Measurements from ENCODE around the gene PLAAT1. TPM values are rescaled to one million over a fixed set of nuclear protein-coding genes. Genes with fewer than 3 reads are reported as not detected.

Gene PLAAT1
- total and polyA plus RNA-seq, 10 of the 15 experiments (the other 5 are each of a cell fraction or from before 2014, with no cell fraction given) = not detected

GRCh38 chr3:193317682-193318300, 76.8 kb downstream of the PLAAT1 start:
- Histone ChIP-seq H3K36me3 (ENCODE audit: control insufficient read depth in 2 of 2, insufficient read depth in 2 of 2, low read length in 1 of 2) (no peaks in the 10 kb centered on the region), H3K27me3 (replicated peaks in 1 of 2; ENCODE audit: control insufficient read depth in 2 of 2, insufficient read depth in 2 of 2, low read length in 1 of 2) (peaks cover 0 to 2% of the 10 kb centered on the region in 2 experiments; a peak in 1 of 4 replicates), H3K79me2 (ENCODE audit: control insufficient read depth, insufficient read depth, low read length) (no peaks in the 10 kb centered on the region), H3K9me3 (replicated peaks; ENCODE audit: control insufficient read depth, insufficient read depth, low read length) (no peaks in the 10 kb centered on the region), H3K4me3 (no peak overlapping the region), H4K20me1 (ENCODE audit: control insufficient read depth, insufficient read depth) (no peaks in the 10 kb centered on the region), H3K9ac (ENCODE audit: control insufficient read depth, insufficient read depth, low read length) (no peak overlapping the region), H3K27ac (ENCODE audit: control insufficient read depth, insufficient read depth) (no peak overlapping the region), H2AFZ (ENCODE audit: control insufficient read depth, low read depth, low read length) (no peak overlapping the region), H3K4me2 (ENCODE audit: control insufficient read depth, insufficient read depth) (no peak overlapping the region), H3K4me1 (ENCODE audit: control insufficient read depth, insufficient read depth, low read length) (no peaks in the 10 kb centered on the region)
- CTCF ChIA-PET = no interaction called here
- 32% methylated on average over 2 of the region's 2 CpGs for WGBS (ENCODE audit: insufficient coverage, insufficient replicate concordance, low lambda C conversion rate, missing lambda C conversion rate)
- POLR2A ChIA-PET = no interaction called here
- in situ Hi-C loops (cut with MboI) = no loop called here
- BruUV-seq (replicated peaks) = no TSS peak
- no peak for DNase-seq (ENCODE audit: low read depth, low spot score)
- RAD21 ChIA-PET (ENCODE audit: unreplicated experiment) = no interaction called here
- SMC1A ChIA-PET (ENCODE audit: uncharacterized antibody, unreplicated experiment) = interaction anchor here (1.2 kb wide), 1 partner anchor 9 kb away, joined by 3 read pairs; no protein-coding TSS in a partner anchor
- TF ChIP-seq ATF7 (IDR thresholded peaks at IDR 0.05; ENCODE audit: low read depth) = no peak
- no peak for TF ChIP-seq NFIC (IDR thresholded peaks at IDR 0.05; ENCODE audit: low read depth, low read length)
- TF ChIP-seq TBL1XR1 (IDR thresholded peaks at IDR 0.05; ENCODE audit: low read depth, low read length) = no peak
- no peak for TF ChIP-seq NFYA (IDR thresholded peaks at IDR 0.05; ENCODE audit: borderline replicate concordance, low read depth, low read length)
- TF ChIP-seq HDAC2 (IDR thresholded peaks at IDR 0.05) = no peak
- no peak for TF ChIP-seq HCFC1 (IDR thresholded peaks at IDR 0.05; ENCODE audit: low read length)
- TF ChIP-seq ZZZ3 (IDR thresholded peaks at IDR 0.05; ENCODE audit: control insufficient read depth, insufficient read length, low read depth) = no peak
- no peak for TF ChIP-seq CBX5 (IDR thresholded peaks at IDR 0.05; ENCODE audit: low read depth)
- no peak for TF ChIP-seq ETV6 (conservative IDR thresholded peaks at IDR 0.05 in 1 of 2, IDR thresholded peaks at IDR 0.05 in 1 of 2; ENCODE audit: borderline replicate concordance in 1 of 2, low read depth in 1 of 2)
- no peak for TF ChIP-seq RCOR1 (conservative IDR thresholded peaks at IDR 0.05; ENCODE audit: low read depth, low read length)
- TF ChIP-seq SMAD1 (IDR thresholded peaks at IDR 0.05; ENCODE audit: low read depth, partially characterized antibody) = no peak
- no peak for TF ChIP-seq STAT3 (IDR thresholded peaks at IDR 0.05; ENCODE audit: low read depth, low read length)
- TF ChIP-seq JUNB (IDR thresholded peaks at IDR 0.05) = no peak
- TF ChIP-seq GABPA (IDR thresholded peaks at IDR 0.05; ENCODE audit: low read depth) = no peak
- TF ChIP-seq BCL3 (IDR thresholded peaks at IDR 0.05; ENCODE audit: borderline replicate concordance, insufficient read depth, low read depth, low read length, poor library complexity, severe bottlenecking) = no peak
- TF ChIP-seq EGR1 (IDR thresholded peaks at IDR 0.05; ENCODE audit: borderline replicate concordance in 1 of 2, low read depth in 2 of 2, low read length in 2 of 2) = no peak
- intact Hi-C loops (cut with micrococcal nuclease; ENCODE audit: unreplicated experiment) = no loop called here
- FAIRE-seq = no peak
- no peak for ATAC-seq

Other genes starting within 250 kb of the PLAAT1 start
- not detected in 2 replicates for gene ATP13A5, start 137.5 kb downstream of the PLAAT1 start, total RNA-seq (2014; rRNA removed)
- not detected in 2 replicates for gene ATP13A5, start 137.5 kb downstream of the PLAAT1 start, total RNA-seq (2014; rRNA removed; fragmentation: Illumina TruSeq; extraction: Trizol)
- gene ATP13A5, start 137.5 kb downstream of the PLAAT1 start, total RNA-seq (2021) = not detected in 2 replicates
- gene ATP13A5, start 137.5 kb downstream of the PLAAT1 start, polyA plus RNA-seq (2011; rRNA removed) = 0.01 TPM in 1 of 2 replicates, not detected in the other
- gene ATP13A5, start 137.5 kb downstream of the PLAAT1 start, polyA plus RNA-seq (2014; fragmentation: Illumina TruSeq; extraction: Trizol) = not detected in 2 replicates
- gene ATP13A5, start 137.5 kb downstream of the PLAAT1 start, polyA plus RNA-seq (2014; fragmentation: Nextera tagmentation; extraction: Ambion mirVana) = not detected
- not detected in 2 replicates for gene ATP13A5, start 137.5 kb downstream of the PLAAT1 start, polyA plus RNA-seq (2014; rRNA removed)
- gene ATP13A5, start 137.5 kb downstream of the PLAAT1 start, polyA plus RNA-seq (2016; fragmentation: Nextera tagmentation; extraction: Ambion mirVana) = not detected

All from GM12878 (cell line).